ENCODE measurements around the gene HIVEP3.

- TF ChIP-seq YY1 (IDR thresholded peaks at IDR 0.05; ENCODE audit: insufficient read depth, insufficient read length) (no peak), SUZ12 (IDR thresholded peaks at IDR 0.05; ENCODE audit: extremely low read depth, insufficient read depth, insufficient read length) (no peak), ZNF274 (IDR thresholded peaks at IDR 0.05; ENCODE audit: low read depth, low read length) (no peak)
Measured at GRCh38 chr1:41586230-41586629, 332.5 kb downstream of the HIVEP3 start.
